ENCODE data around the gene PSME3. TPM values are rescaled to one million over a fixed set of nuclear protein-coding genes. Genes with fewer than 3 reads are reported as not detected.

PSME3 gene
- total and polyA plus RNA-seq, 9 of the 15 experiments (the other 6 are each of a cell fraction or from before 2014, with no cell fraction given) = 31.2 to 275 (median 141) TPM

DNA sequence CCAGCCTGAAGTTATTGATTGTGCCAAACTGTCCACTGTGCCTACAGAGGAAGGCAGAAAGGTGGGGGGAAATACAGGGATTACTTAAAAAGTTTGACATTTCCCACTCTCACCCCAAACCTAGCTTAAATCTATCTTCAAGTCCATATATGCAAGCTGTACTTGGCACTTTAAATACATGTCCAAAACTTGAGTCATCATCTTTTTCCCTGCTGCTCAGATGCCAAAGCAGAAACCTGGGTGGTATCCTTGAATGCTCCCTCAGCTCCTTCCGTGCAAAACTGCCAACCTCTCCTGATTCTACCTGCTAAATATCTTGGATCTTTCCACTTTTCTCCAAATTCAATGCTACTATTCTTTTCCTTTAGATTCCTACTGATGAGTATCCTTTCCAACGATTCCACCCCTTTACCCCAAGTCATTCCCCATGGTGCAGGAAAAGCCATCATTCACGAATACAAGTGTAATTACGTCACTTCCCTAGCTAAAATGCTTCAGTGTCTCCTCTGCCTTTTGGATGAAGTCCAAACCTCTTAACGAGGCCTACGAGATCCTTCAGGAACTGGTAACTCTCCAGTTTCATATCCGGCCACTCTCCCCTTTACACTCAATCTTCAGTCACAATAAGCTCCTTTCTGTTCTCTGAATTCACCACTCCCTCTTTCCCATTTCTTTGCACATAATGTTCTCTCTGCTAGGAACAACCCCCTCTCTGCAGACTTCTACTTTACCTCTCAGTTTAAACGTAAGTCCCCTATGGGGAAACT is 18.4 kb upstream of the PSME3 start:
- BruUV-seq (replicated peaks) = no TSS peak
- ChIA-PET CTCF (ENCODE audit: low intra/inter-chr PET ratio) (no interaction called here), POLR2A (interaction anchor here (0.5 to 1.9 kb wide), 9 partner anchors 9 to 713 kb away, joined by 3 to 8 read pairs (median 3); partner anchors contain the start of genes BECN1, CNTD1 and COA3)
- H3K4me2 ChIP-seq (ENCODE audit: insufficient read depth, low read length) = no peak overlapping the region
- H3K4me1 ChIP-seq (replicated peaks in 1 of 2; ENCODE audit: control insufficient read depth in 2 of 2, insufficient read depth in 2 of 2, low read length in 2 of 2) = no peaks in the 10 kb centered on the region
- H4K20me1 ChIP-seq (replicated peaks; ENCODE audit: control insufficient read depth, insufficient read depth, low read length) = no peaks in the 10 kb centered on the region
- no peaks in the 10 kb centered on the region for H3K9me1 ChIP-seq (ENCODE audit: control insufficient read depth, insufficient read depth, low read length)
- no peak for DNase-seq (ENCODE audit: extremely low read depth in 1 of 4, low spot score in 3 of 4)
- no peaks in the 10 kb centered on the region for H3K79me2 ChIP-seq (ENCODE audit: control insufficient read depth, insufficient read depth, low read length)
- no peak overlapping the region for H3K9ac ChIP-seq (ENCODE audit: insufficient read depth in 1 of 2, low read depth in 2 of 2, low read length in 2 of 2)
- H3K27ac ChIP-seq (ENCODE audit: extremely low read depth, low read depth, low read length) = no peak overlapping the region
- TF ChIP-seq BHLHE40 (IDR thresholded peaks at IDR 0.05; ENCODE audit: low read length) (no peak), NKRF (IDR thresholded peaks at IDR 0.05; ENCODE audit: borderline replicate concordance) (no peak), ZKSCAN1 (IDR thresholded peaks at IDR 0.05; ENCODE audit: low read depth, low read length) (no peak), ZNF707 (CRISPR knock-in tag; conservative IDR thresholded peaks at IDR 0.05) (no peak), SRSF3 (IDR thresholded peaks at IDR 0.05; ENCODE audit: insufficient read depth, low read length) (no peak), POLR2A (conservative IDR thresholded peaks at IDR 0.05) (0 out of 2 replicates have a peak, but pooled peaks have one; percentile 30), NFIC (IDR thresholded peaks at IDR 0.05) (0 out of 2 replicates have a peak, but pooled peaks have one; percentile 5), SNIP1 (IDR thresholded peaks at IDR 0.05; ENCODE audit: low read depth) (no peak)
- peaks cover 82% of the 10 kb centered on the region for H3K36me3 ChIP-seq (ENCODE audit: control insufficient read depth, insufficient read depth, low read length)
- intact Hi-C loops (cut with micrococcal nuclease) = no loop called here
- FAIRE-seq = no peak
- H3K9me3 ChIP-seq (replicated peaks; ENCODE audit: control insufficient read depth, insufficient read depth, low read depth, low read length) = no peaks in the 10 kb centered on the region
- no peak overlapping the region for H3K4me3 ChIP-seq
- 79% methylated on average over 8 of the region's 8 CpGs for WGBS (ENCODE audit: insufficient coverage, low coverage, missing lambda C conversion rate)
- no peaks in the 10 kb centered on the region for H3K27me3 ChIP-seq (ENCODE audit: control insufficient read depth in 2 of 2, insufficient read depth in 2 of 2, low read length in 2 of 2)
- ATAC-seq = no peak
- in situ Hi-C loops (cut with MboI) = no loop called here
- no peak overlapping the region for H2AFZ ChIP-seq (ENCODE audit: low read depth, low read length)

Data from K562 (cell line).